IMR-90 (cell line): Measurements from ENCODE around the gene SEL1L. TPM values are rescaled to one million over a fixed set of nuclear protein-coding genes. Genes with fewer than 3 reads are reported as not detected.

Experiments
- ATAC-seq: fragments of 200-7000 bp; cut with Tn5 transposase; 2 replicates; pipeline ENCODE4 v1.9.1; 2020; ENCODE audit warnings: low read depth, mild to moderate bottlenecking, moderate library complexity
- BruUV-seq: library from RNA; stranded (reverse); fragments of 400-500 nt; replicated peaks from 2 replicates; lab custom pipeline; 2021; lab: Mats Ljungman, UMichigan
- CTCF ChIA-PET: fragments of 300-600 bp; formaldehyde crosslinking; extraction: SDS; loops from one replicate; lab custom pipeline; 2021; ENCODE audit warnings: antibody characterized with exemption; lab: Yijun Ruan, JAX
- POLR2A ChIA-PET: fragments of 300-600 bp; sonication (Branson Sonifier 250); formaldehyde crosslinking; loops from one replicate; lab custom pipeline; 2022; ENCODE audit warnings: antibody characterized with exemption; ENCODE audit not compliant: unreplicated experiment; lab: Charles Lee
- DNase-seq: peaks from one replicate; pipeline ENCODE4 v3.0.0; 2013
- H2AFZ ChIP-seq: replicated peaks from 2 replicates; pipeline ENCODE3; 2013; ENCODE audit warnings: low read length, mild to moderate bottlenecking; ENCODE audit not compliant: poor library complexity
- H2AK5ac ChIP-seq: 2 replicates; pipeline ENCODE4 v1.6.1; 2013; ENCODE audit warnings: low read depth, low read length, inconsistent platforms
- H2AK9ac ChIP-seq: replicated peaks from 2 replicates; pipeline ENCODE3; 2013; ENCODE audit warnings: mild to moderate bottlenecking, low read depth, low read length, moderate library complexity; ENCODE audit not compliant: poor library complexity
- H2BK120ac ChIP-seq: 2 replicates; pipeline ENCODE4 v1.6.1; 2013; ENCODE audit warnings: low read depth, low read length, inconsistent platforms
- H2BK15ac ChIP-seq: 3 replicates; pipeline ENCODE4 v1.6.1; 2013; ENCODE audit warnings: low read depth, low read length, inconsistent platforms
- H2BK20ac ChIP-seq: 2 replicates; pipeline ENCODE4 v1.6.1; 2013; ENCODE audit warnings: low read depth, mild to moderate bottlenecking, inconsistent platforms, low read length, moderate library complexity
- H2BK5ac ChIP-seq: 2 replicates; pipeline ENCODE4 v1.6.1; 2013; ENCODE audit warnings: mild to moderate bottlenecking, low read depth, low read length, inconsistent platforms; ENCODE audit not compliant: poor library complexity, severe bottlenecking
- H3K14ac ChIP-seq: replicated peaks from 2 replicates; pipeline ENCODE4 v1.6.1; 2013; ENCODE audit warnings: low read depth, low read length, inconsistent platforms
- H3K18ac ChIP-seq: 2 replicates; pipeline ENCODE4 v1.6.1; 2013; ENCODE audit warnings: low read depth, low read length, control low read depth
- H3K23ac ChIP-seq: 2 replicates; pipeline ENCODE4 v1.6.1; 2013; ENCODE audit warnings: low read depth, low read length, inconsistent platforms
- H3K27ac ChIP-seq: 2 replicates; pipeline ENCODE4 v1.5.1; 2013; ENCODE audit warnings: mild to moderate bottlenecking, control low read depth, low read length; ENCODE audit not compliant: insufficient read depth
- H3K27me3 ChIP-seq: 2 replicates; pipeline ENCODE4 v1.6.1; 2013; ENCODE audit warnings: low read length; ENCODE audit not compliant: control insufficient read depth, insufficient read depth
- H3K36me3 ChIP-seq: 2 replicates; pipeline ENCODE4 v1.6.1; 2013; ENCODE audit warnings: low read length, mixed read lengths; ENCODE audit not compliant: control insufficient read depth, insufficient read depth
- H3K4ac ChIP-seq: 2 replicates; pipeline ENCODE4 v1.6.1; 2013; ENCODE audit warnings: low read depth, low read length, inconsistent platforms
- H3K4me1 ChIP-seq: 2 replicates; pipeline ENCODE4 v1.6.1; 2013; ENCODE audit warnings: low read length, mixed read lengths; ENCODE audit not compliant: control insufficient read depth, insufficient read depth
- H3K4me2 ChIP-seq: 2 replicates; pipeline ENCODE4 v1.6.1; 2013; ENCODE audit warnings: low read depth, mild to moderate bottlenecking, control low read depth, low read length, moderate library complexity
- H3K4me3 ChIP-seq: 2 replicates; pipeline ENCODE4 v1.5.1; 2013; ENCODE audit warnings: low read depth, mild to moderate bottlenecking, control low read depth, low read length, moderate library complexity; ENCODE audit not compliant: insufficient read depth
- H3K56ac ChIP-seq: 2 replicates; pipeline ENCODE4 v1.6.1; 2013; ENCODE audit warnings: low read length, inconsistent platforms; ENCODE audit not compliant: insufficient read depth; ENCODE audit errors: extremely low read depth
- H3K79me1 ChIP-seq, 2 experiments: 2 replicates each; pipeline ENCODE4 v1.6.1; 2013; ENCODE audit warnings: low read length in 2 of 2, inconsistent platforms in 1 of 2, low read depth in 1 of 2
- H3K9ac ChIP-seq: 2 replicates; pipeline ENCODE4 v1.6.1; 2013; ENCODE audit warnings: low read depth, low read length, control low read depth
- H3K9me1 ChIP-seq: 2 replicates; pipeline ENCODE4 v1.6.1; 2013; ENCODE audit warnings: low read length, inconsistent platforms; ENCODE audit not compliant: insufficient read depth
- H3K9me3 ChIP-seq: 2 replicates; pipeline ENCODE4 v1.6.1; 2013; ENCODE audit warnings: low read length; ENCODE audit not compliant: control insufficient read depth, insufficient read depth
- H4K20me1 ChIP-seq: 2 replicates; pipeline ENCODE4 v1.6.1; 2013; ENCODE audit warnings: low read length, inconsistent platforms; ENCODE audit not compliant: insufficient read depth
- H4K5ac ChIP-seq: 2 replicates; pipeline ENCODE4 v1.6.1; 2013; ENCODE audit warnings: mild to moderate bottlenecking, low read depth, low read length, control low read depth
- H4K8ac ChIP-seq, 2 experiments: 2 replicates each; pipeline ENCODE4 v1.6.1; 2013; ENCODE audit warnings: low read depth in 2 of 2, low read length in 2 of 2, control low read depth in 1 of 2, inconsistent platforms in 1 of 2
- H4K91ac ChIP-seq: 2 replicates; pipeline ENCODE4 v1.6.1; 2013; ENCODE audit warnings: low read depth, low read length, inconsistent platforms; ENCODE audit not compliant: insufficient read depth
- MXI1 ChIP-seq: IDR thresholded peaks from 2 replicates; pipeline ENCODE4 v1.6.1; 2012; ENCODE audit warnings: low read depth, mild to moderate bottlenecking, low read length, moderate library complexity, borderline replicate concordance
- NFE2L2 ChIP-seq: fragments of 150-350 bp; IDR thresholded peaks from 2 replicates; pipeline ENCODE4 v1.6.1; 2016; ENCODE audit warnings: low read depth, mild to moderate bottlenecking, low read length
- RCOR1 ChIP-seq: IDR thresholded peaks from 2 replicates; pipeline ENCODE4 v1.6.1; 2012; ENCODE audit warnings: mild to moderate bottlenecking, low read length, improper control_type of control experiment; ENCODE audit not compliant: insufficient replicate concordance
- RFX5 ChIP-seq: IDR thresholded peaks from 2 replicates; pipeline ENCODE4 v1.8.0; 2012; ENCODE audit warnings: low read depth, mild to moderate bottlenecking, low read length, moderate library complexity
- WGBS, 2 experiments: methylation state at CpG; one replicate each; pipeline versions ENCODE4 v1.1.5 to v1.1.7; 2013; ENCODE audit warnings: missing lambda C conversion rate in 2 of 2; ENCODE audit not compliant: insufficient read length in 1 of 2; ENCODE audit errors: extremely low coverage in 2 of 2; 5-methylcytosine and 5-hydroxymethylcytosine counted together
- dilution Hi-C: fragments of 300-500 bp; cut with HindIII; formaldehyde crosslinking; loops from one replicate; pipeline ENCODE4 v1.14.3; 2018; ENCODE audit warnings: low sequenced_read_pairs; ENCODE audit not compliant: unreplicated experiment
- in situ Hi-C: fragments of 300-500 bp; cut with MboI; formaldehyde crosslinking; loops from 3 replicates; pipeline ENCODE4 v1.14.3; 2019; ENCODE audit warnings: low sequenced_read_pairs, inconsistent platforms, mixed read lengths
- intact Hi-C: fragments of 100-400 bp; cut with micrococcal nuclease; formaldehyde crosslinking; loops from 2 replicates; pipeline ENCODE4 v1.10.0; 2022
- polyA plus RNA-seq, 3 experiments: library from polyadenylated mRNA; depleted of rRNA; stranded (reverse); fragments of >200 nt; gene quantifications; 2 replicates each; pipeline ENCODE4 v1.2.3, GENCODE V29; 2012; ENCODE audit warnings: low replicate concordance in 1 of 3
- total RNA-seq: library from RNA; depleted of rRNA; stranded (reverse); fragments of >200 nt; gene quantifications from 2 replicates; pipeline ENCODE4 v1.2.3, GENCODE V29; 2012

Gene SEL1L
- total and polyA plus RNA-seq, 2 of the 4 experiments (the other 2 are of a cell fraction): 21.0 to 62.4 TPM

DNA sequence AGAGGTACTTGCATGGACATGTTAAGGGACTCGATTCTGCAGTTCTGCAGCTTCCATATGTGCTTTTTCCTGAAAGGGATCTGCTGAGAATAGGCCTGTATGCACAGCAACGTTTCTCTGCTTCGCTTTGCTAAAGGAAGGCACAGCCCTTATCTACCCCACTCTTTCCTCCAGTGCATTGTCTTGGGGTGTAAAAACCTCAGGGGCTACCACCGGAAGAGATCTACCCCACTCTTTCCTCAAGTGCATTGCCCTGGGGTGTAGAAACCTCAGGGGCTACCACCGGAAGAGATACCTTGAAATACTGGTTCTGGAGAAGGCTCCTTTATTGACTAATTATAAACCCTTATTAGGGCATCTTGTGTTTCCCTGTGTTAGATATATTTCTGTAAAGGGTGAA is 52.9 kb downstream of the SEL1L start:
- Histone ChIP-seq H3K23ac (no peak overlapping the region), H2BK5ac (no peak overlapping the region), H4K8ac (no peak overlapping the region), H3K4me2 (no peak overlapping the region), H3K4me3 (no peak overlapping the region), H3K14ac (no peak overlapping the region), H3K36me3 (peaks cover 35% of the 10 kb centered on the region), H2AFZ (no peak overlapping the region), H3K4me1 (no peaks in the 10 kb centered on the region), H3K27ac (no peak overlapping the region), H4K20me1 (no peaks in the 10 kb centered on the region), H3K56ac (no peak overlapping the region), H2AK9ac (no peak overlapping the region), H2BK15ac (no peak overlapping the region), H3K9me3 (no peaks in the 10 kb centered on the region), H3K18ac (no peak overlapping the region), H4K5ac (no peak overlapping the region), H3K79me1 (no peaks in the 10 kb centered on the region), H3K4ac (no peak overlapping the region), H3K27me3 (no peaks in the 10 kb centered on the region), H4K91ac (no peak overlapping the region), H2BK120ac (no peak overlapping the region), H3K9me1 (no peaks in the 10 kb centered on the region), H2AK5ac (no peak overlapping the region), H3K9ac (no peak overlapping the region), H2BK20ac (no peak overlapping the region)
- dilution Hi-C loops (no loop called here), intact Hi-C loops (no loop called here), in situ Hi-C loops (no loop called here)
- no peak for ATAC-seq
- CTCF ChIA-PET: no interaction called here
- 86% methylated on average over 1 of the region's 5 CpGs; no CpG with 5 or more reads in 1 of the 2 experiments for WGBS, 2 experiments
- POLR2A ChIA-PET: no interaction called here
- BruUV-seq: no TSS peak
- DNase-seq: no peak
- TF ChIP-seq RFX5 (no peak), RCOR1 (no peak), MXI1 (no peak), NFE2L2 (no peak)
